ENCODE measurements around the gene SPATA3. TPM values are rescaled to one million over a fixed set of nuclear protein-coding genes. Genes with fewer than 3 reads are reported as not detected.

The SPATA3 gene
- total and polyA plus RNA-seq, 2 of the 13 experiments (the other 11 are each of a cell fraction or from before 2014, with no cell fraction given) = not detected

DNA sequence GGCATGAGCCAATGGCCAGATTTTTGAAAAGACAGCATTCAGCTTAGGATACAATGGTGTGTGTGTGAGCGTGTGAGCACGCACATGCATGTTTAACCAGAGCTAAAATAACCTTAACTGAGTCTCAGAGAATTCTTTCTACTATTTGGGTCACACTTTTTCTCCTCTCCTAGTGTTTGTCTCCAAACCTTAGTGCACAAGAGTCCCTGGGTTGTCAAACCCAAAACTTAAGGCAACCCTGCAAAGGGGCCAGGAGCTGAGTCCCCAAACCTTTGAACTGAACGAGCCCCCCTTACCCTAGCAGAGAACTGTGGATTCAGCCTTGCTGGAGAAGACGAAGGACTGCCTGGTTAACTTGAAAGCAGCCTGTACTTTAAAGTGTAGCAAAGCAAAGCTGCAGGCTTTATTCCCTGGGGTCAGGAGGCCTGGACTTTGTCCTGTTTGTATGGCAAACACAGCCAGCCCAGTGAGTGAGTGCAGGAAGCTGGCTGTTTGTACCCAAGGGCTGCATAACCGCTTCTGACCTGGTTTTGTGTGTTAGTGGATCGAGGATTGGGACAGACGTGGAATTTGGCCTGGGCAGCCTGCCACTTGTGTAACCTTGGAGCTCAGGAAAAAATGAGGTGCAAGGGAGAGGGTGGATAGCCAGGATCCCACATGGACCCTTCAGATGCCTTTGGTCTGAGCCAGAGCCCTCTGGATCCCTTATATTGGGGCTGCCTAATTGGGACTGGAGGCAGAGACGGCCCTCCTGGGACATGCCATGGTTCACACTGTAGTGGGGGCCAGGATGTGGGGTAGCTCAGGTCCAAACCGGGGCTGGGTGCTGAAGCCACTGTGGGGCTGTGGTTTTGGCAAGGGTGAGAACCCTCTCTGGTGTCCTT lies 54.3 kb downstream of the SPATA3 start (continued):
- TF ChIP-seq, protein P1, sequence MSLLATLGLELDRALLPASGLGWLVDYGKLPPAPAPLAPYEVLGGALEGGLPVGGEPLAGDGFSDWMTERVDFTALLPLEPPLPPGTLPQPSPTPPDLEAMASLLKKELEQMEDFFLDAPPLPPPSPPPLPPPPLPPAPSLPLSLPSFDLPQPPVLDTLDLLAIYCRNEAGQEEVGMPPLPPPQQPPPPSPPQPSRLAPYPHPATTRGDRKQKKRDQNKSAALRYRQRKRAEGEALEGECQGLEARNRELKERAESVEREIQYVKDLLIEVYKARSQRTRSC (CRISPR knock-in tag; IDR thresholded peaks at IDR 0.05; ENCODE audit: low read depth) = no peak
- TF ChIP-seq, protein P2, sequence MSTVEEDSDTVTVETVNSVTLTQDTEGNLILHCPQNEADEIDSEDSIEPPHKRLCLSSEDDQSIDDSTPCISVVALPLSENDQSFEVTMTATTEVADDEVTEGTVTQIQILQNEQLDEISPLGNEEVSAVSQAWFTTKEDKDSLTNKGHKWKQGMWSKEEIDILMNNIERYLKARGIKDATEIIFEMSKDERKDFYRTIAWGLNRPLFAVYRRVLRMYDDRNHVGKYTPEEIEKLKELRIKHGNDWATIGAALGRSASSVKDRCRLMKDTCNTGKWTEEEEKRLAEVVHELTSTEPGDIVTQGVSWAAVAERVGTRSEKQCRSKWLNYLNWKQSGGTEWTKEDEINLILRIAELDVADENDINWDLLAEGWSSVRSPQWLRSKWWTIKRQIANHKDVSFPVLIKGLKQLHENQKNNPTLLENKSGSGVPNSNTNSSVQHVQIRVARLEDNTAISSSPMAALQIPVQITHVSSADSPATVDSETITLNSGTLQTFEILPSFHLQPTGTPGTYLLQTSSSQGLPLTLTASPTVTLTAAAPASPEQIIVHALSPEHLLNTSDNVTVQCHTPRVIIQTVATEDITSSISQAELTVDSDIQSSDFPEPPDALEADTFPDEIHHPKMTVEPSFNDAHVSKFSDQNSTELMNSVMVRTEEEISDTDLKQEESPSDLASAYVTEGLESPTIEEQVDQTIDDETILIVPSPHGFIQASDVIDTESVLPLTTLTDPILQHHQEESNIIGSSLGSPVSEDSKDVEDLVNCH (CRISPR knock-in tag; IDR thresholded peaks at IDR 0.05) = no peak
- TF ChIP-seq ZNF782 (CRISPR knock-in tag; IDR thresholded peaks at IDR 0.05; ENCODE audit: borderline replicate concordance) = no peak
- peak; percentile 81 for TF ChIP-seq SRSF1 (optimal IDR thresholded peaks at IDR 0.05; ENCODE audit: low read depth, low read length)
- TF ChIP-seq BCL6 (CRISPR knock-in tag; IDR thresholded peaks at IDR 0.05) = peak; percentile 95
- no peak for TF ChIP-seq NONO (IDR thresholded peaks at IDR 0.05)
- TF ChIP-seq NONO (CRISPR knock-in tag; conservative IDR thresholded peaks at IDR 0.05) = peak; percentile 100
- TF ChIP-seq MED13 (CRISPR knock-in tag; IDR thresholded peaks at IDR 0.05) = peak; percentile 99
- TF ChIP-seq, protein P3, sequence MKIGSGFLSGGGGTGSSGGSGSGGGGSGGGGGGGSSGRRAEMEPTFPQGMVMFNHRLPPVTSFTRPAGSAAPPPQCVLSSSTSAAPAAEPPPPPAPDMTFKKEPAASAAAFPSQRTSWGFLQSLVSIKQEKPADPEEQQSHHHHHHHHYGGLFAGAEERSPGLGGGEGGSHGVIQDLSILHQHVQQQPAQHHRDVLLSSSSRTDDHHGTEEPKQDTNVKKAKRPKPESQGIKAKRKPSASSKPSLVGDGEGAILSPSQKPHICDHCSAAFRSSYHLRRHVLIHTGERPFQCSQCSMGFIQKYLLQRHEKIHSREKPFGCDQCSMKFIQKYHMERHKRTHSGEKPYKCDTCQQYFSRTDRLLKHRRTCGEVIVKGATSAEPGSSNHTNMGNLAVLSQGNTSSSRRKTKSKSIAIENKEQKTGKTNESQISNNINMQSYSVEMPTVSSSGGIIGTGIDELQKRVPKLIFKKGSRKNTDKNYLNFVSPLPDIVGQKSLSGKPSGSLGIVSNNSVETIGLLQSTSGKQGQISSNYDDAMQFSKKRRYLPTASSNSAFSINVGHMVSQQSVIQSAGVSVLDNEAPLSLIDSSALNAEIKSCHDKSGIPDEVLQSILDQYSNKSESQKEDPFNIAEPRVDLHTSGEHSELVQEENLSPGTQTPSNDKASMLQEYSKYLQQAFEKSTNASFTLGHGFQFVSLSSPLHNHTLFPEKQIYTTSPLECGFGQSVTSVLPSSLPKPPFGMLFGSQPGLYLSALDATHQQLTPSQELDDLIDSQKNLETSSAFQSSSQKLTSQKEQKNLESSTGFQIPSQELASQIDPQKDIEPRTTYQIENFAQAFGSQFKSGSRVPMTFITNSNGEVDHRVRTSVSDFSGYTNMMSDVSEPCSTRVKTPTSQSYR (CRISPR knock-in tag; IDR thresholded peaks at IDR 0.05; ENCODE audit: borderline replicate concordance) = peak; percentile 82; the same call in 1 of the 2 replicates
- no peak for TF ChIP-seq NFIC (IDR thresholded peaks at IDR 0.05; ENCODE audit: low read length)
- no peak; the same call in 1 of the 2 replicates for TF ChIP-seq ZNF598 (CRISPR knock-in tag; IDR thresholded peaks at IDR 0.05; ENCODE audit: borderline replicate concordance)
- TF ChIP-seq POGZ (CRISPR knock-in tag; IDR thresholded peaks at IDR 0.05) = peak; percentile 91
- peak; percentile 99 for TF ChIP-seq ATM (IDR thresholded peaks at IDR 0.05; ENCODE audit: borderline replicate concordance)
- TF ChIP-seq ZBTB8A (CRISPR knock-in tag; IDR thresholded peaks at IDR 0.05; ENCODE audit: borderline replicate concordance, low read depth) = no peak
- peak; percentile 26; the same call in 1 of the 2 replicates for TF ChIP-seq SIN3A (IDR thresholded peaks at IDR 0.05; ENCODE audit: borderline replicate concordance, low read depth, low read length)
- TF ChIP-seq, protein P4, sequence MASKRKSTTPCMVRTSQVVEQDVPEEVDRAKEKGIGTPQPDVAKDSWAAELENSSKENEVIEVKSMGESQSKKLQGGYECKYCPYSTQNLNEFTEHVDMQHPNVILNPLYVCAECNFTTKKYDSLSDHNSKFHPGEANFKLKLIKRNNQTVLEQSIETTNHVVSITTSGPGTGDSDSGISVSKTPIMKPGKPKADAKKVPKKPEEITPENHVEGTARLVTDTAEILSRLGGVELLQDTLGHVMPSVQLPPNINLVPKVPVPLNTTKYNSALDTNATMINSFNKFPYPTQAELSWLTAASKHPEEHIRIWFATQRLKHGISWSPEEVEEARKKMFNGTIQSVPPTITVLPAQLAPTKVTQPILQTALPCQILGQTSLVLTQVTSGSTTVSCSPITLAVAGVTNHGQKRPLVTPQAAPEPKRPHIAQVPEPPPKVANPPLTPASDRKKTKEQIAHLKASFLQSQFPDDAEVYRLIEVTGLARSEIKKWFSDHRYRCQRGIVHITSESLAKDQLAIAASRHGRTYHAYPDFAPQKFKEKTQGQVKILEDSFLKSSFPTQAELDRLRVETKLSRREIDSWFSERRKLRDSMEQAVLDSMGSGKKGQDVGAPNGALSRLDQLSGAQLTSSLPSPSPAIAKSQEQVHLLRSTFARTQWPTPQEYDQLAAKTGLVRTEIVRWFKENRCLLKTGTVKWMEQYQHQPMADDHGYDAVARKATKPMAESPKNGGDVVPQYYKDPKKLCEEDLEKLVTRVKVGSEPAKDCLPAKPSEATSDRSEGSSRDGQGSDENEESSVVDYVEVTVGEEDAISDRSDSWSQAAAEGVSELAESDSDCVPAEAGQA (IDR thresholded peaks at IDR 0.05; ENCODE audit: low read depth) = peak; percentile 79
- TF ChIP-seq, protein P4 (CRISPR knock-in tag; IDR thresholded peaks at IDR 0.05; ENCODE audit: borderline replicate concordance) = peak; percentile 95; the same call in 1 of the 2 replicates
